CD14-positive monocyte (primary cell): ENCODE results near the gene CYB561D1. TPM values are rescaled to one million over a fixed set of nuclear protein-coding genes. Genes with fewer than 3 reads are reported as not detected.

Experiments used
- DNase-seq, 3 donors: peaks; one replicate each; pipeline ENCODE4 v3.0.0-alpha.2; 2011 to 2022
- H2AFZ ChIP-seq: 2 replicates; pipeline ENCODE4 v1.6.0; 2012; ENCODE audit warnings: mild to moderate bottlenecking, low read depth, low read length, inconsistent platforms; ENCODE audit not compliant: insufficient read depth, poor library complexity, severe bottlenecking
- H3K27ac ChIP-seq, 2 donors: 1 replicate in 1 of 2; 2 replicates in 1 of 2; pipeline ENCODE4 v1.5.1; 2012 to 2013; ENCODE audit warnings: low read length in 2 of 2, control low read depth in 1 of 2, inconsistent platforms in 1 of 2, low read depth in 1 of 2, mild to moderate bottlenecking in 1 of 2
- H3K27me3 ChIP-seq, 2 donors: one replicate each; pipeline versions ENCODE4 v1.6.0 to v1.6.1; 2011 to 2013; ENCODE audit warnings: low read length in 2 of 2; ENCODE audit not compliant: control insufficient read depth in 2 of 2, insufficient read depth in 2 of 2
- H3K36me3 ChIP-seq, 2 donors: replicated peaks in 1 of 2; 1 replicate in 1 of 2; 2 replicates in 1 of 2; pipeline versions ENCODE4 v1.5.1 to v1.6.1; 2012 to 2013; ENCODE audit warnings: low read length in 2 of 2, control low read depth in 1 of 2, inconsistent platforms in 1 of 2, mild to moderate bottlenecking in 1 of 2; ENCODE audit not compliant: insufficient read depth in 2 of 2, control insufficient read depth in 1 of 2
- H3K4me1 ChIP-seq, 2 donors: 1 replicate in 1 of 2; 2 replicates in 1 of 2; pipeline versions ENCODE4 v1.5.1 to v1.6.1; 2012 to 2013; ENCODE audit warnings: low read length in 2 of 2, control low read depth in 1 of 2, inconsistent platforms in 1 of 2, mild to moderate bottlenecking in 1 of 2, moderate library complexity in 1 of 2; ENCODE audit not compliant: insufficient read depth in 2 of 2, control insufficient read depth in 1 of 2
- H3K4me2 ChIP-seq: replicated peaks from 2 replicates; pipeline ENCODE3; 2012; ENCODE audit warnings: low read length, moderate library complexity, mild to moderate bottlenecking; ENCODE audit not compliant: poor library complexity, severe bottlenecking; ENCODE audit errors: extremely low read depth
- H3K4me3 ChIP-seq, 3 experiments: fragments of 200-600 bp in 1 of 3; sonication (generic) in 1 of 3; replicated peaks in 1 of 3; 1 replicate in 2 of 3; 2 replicates in 1 of 3; pipeline ENCODE4 v1.5.1; 2011 to 2013; ENCODE audit warnings: low read length in 3 of 3, mild to moderate bottlenecking in 3 of 3, control low read depth in 2 of 3, low read depth in 2 of 3, inconsistent platforms in 1 of 3, moderate library complexity in 1 of 3
- H3K79me2 ChIP-seq: 2 replicates; pipeline ENCODE4 v1.6.0; 2012; ENCODE audit warnings: mild to moderate bottlenecking, control low read depth, inconsistent platforms, low read length, moderate library complexity; ENCODE audit not compliant: insufficient read depth
- H3K9ac ChIP-seq: 2 replicates; pipeline ENCODE4 v1.6.0; 2017; ENCODE audit warnings: low read length, mild to moderate bottlenecking; ENCODE audit not compliant: insufficient read depth, poor library complexity, severe bottlenecking
- H3K9me3 ChIP-seq, 2 donors: replicated peaks in 1 of 2; 1 replicate in 1 of 2; 2 replicates in 1 of 2; pipeline versions ENCODE4 v1.5.1 to v1.6.1; 2012 to 2013; ENCODE audit warnings: low read length in 2 of 2, control low read depth in 1 of 2; ENCODE audit not compliant: control insufficient read depth in 1 of 2, insufficient read depth in 1 of 2
- H4K20me1 ChIP-seq: 2 replicates; pipeline ENCODE4 v1.6.0; 2012; ENCODE audit warnings: mild to moderate bottlenecking, low read length, control low read depth, moderate library complexity; ENCODE audit not compliant: insufficient read depth
- H3K27ac Mint-ChIP-seq, 7 donors: one replicate each; pipeline ENCODE4 v1.8.0; 2020; ENCODE audit warnings: mild to moderate bottlenecking in 7 of 7, mixed read lengths in 7 of 7, moderate library complexity in 6 of 7, inconsistent platforms in 2 of 7
- H3K27me3 Mint-ChIP-seq, 3 donors: one replicate each; pipeline ENCODE4 v1.8.0; 2021 to 2022; ENCODE audit warnings: low read depth in 3 of 3, mild to moderate bottlenecking in 3 of 3, mixed read lengths in 3 of 3, moderate library complexity in 3 of 3, inconsistent platforms in 1 of 3
- H3K36me3 Mint-ChIP-seq, 2 donors: one replicate each; pipeline ENCODE4 v1.8.0; 2020; ENCODE audit warnings: mixed read lengths in 2 of 2, inconsistent platforms in 1 of 2, mild to moderate bottlenecking in 1 of 2
- H3K4me1 Mint-ChIP-seq: one replicate; pipeline ENCODE4 v1.8.0; 2020; ENCODE audit warnings: mild to moderate bottlenecking, mixed read lengths
- H3K4me3 Mint-ChIP-seq, 2 donors: one replicate each; pipeline ENCODE4 v1.8.0; 2020; ENCODE audit warnings: mild to moderate bottlenecking in 2 of 2, mixed read lengths in 2 of 2, moderate library complexity in 1 of 2
- H3K9me3 Mint-ChIP-seq, 7 donors: one replicate each; pipeline ENCODE4 v1.8.0; 2020 to 2022; ENCODE audit warnings: mixed read lengths in 7 of 7, mild to moderate bottlenecking in 6 of 7, moderate library complexity in 6 of 7, inconsistent platforms in 2 of 7
- WGBS: methylation state at CpG from one replicate; pipeline ENCODE4 v1.1.5; 2013; ENCODE audit warnings: missing lambda C conversion rate; ENCODE audit not compliant: insufficient coverage; 5-methylcytosine and 5-hydroxymethylcytosine counted together
- intact Hi-C, 2 donors: fragments of 100-400 bp; cut with micrococcal nuclease; formaldehyde crosslinking; loops; one replicate each; pipeline versions ENCODE4 v1.15.0 to v1.15.1; 2023
- polyA plus RNA-seq, 3 donors: library from polyadenylated mRNA; depleted of rRNA in 1 of 3; unstranded in 2 of 3; stranded (reverse) in 1 of 3; fragments of 300-500 nt in 2 of 3; fragments of >200 nt in 1 of 3; fragmentation: Illumina TruSeq in 2 of 3; gene quantifications; 1 replicate in 2 of 3; 2 replicates in 1 of 3; pipeline ENCODE4 v1.2.3, GENCODE V29; 2012 to 2021
- TF ChIP-seq, protein P1 (sequence below): fragments of 200-600 bp; IDR thresholded peaks from one replicate; pipeline ENCODE4 v1.8.0; 2022; ENCODE audit warnings: antibody characterized with exemption, mild to moderate bottlenecking

CYB561D1 gene
- polyA plus RNA-seq, 3 donors = 1.4 to 13.2 (median 4.2) TPM

- Mint-ChIP-seq H3K4me1 (no peaks in the 10 kb centered on the region), H3K4me3 (no peak within 1 kb of the TSS), H3K27ac (peak within 1 kb of the TSS in 1 of 7 donors; percentile 18), H3K36me3 (no peaks in the 10 kb centered on the region), H3K27me3 (peaks cover 0 to 4% (median 2%) of the 10 kb centered on the region in 3 donors), H3K9me3 (peaks cover 0 to 2% (median 0%) of the 10 kb centered on the region in 7 donors)
- Histone ChIP-seq H4K20me1 (no peaks in the 10 kb centered on the region), H3K27ac (no peak within 1 kb of the TSS), H3K36me3 (no peaks in the 10 kb centered on the region), H3K4me2 (no peak within 1 kb of the TSS), H3K79me2 (no peaks in the 10 kb centered on the region), H3K27me3 (no peaks in the 10 kb centered on the region), H3K9ac (no peak within 1 kb of the TSS), H2AFZ (no peak within 1 kb of the TSS), H3K4me3 (no peak within 1 kb of the TSS), H3K4me1 (no peaks in the 10 kb centered on the region), H3K9me3 (no peaks in the 10 kb centered on the region)
- intact Hi-C loops = loop anchor here in 1 of 2 donors (10.0 kb wide), 2 partner anchors 265 to 445 kb away; partner anchors contain the start of gene AHCYL1
- DNase-seq = no peak
- TF ChIP-seq, protein P1, sequence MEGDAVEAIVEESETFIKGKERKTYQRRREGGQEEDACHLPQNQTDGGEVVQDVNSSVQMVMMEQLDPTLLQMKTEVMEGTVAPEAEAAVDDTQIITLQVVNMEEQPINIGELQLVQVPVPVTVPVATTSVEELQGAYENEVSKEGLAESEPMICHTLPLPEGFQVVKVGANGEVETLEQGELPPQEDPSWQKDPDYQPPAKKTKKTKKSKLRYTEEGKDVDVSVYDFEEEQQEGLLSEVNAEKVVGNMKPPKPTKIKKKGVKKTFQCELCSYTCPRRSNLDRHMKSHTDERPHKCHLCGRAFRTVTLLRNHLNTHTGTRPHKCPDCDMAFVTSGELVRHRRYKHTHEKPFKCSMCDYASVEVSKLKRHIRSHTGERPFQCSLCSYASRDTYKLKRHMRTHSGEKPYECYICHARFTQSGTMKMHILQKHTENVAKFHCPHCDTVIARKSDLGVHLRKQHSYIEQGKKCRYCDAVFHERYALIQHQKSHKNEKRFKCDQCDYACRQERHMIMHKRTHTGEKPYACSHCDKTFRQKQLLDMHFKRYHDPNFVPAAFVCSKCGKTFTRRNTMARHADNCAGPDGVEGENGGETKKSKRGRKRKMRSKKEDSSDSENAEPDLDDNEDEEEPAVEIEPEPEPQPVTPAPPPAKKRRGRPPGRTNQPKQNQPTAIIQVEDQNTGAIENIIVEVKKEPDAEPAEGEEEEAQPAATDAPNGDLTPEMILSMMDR = no peak
- 67% methylated on average over 5 of the region's 7 CpGs for WGBS
These were observed 45.8 kb downstream of the CYB561D1 start, which contains the start of gene GPR61 for GRCh38 chr1:109539676-109540075. Gene GPR61, plus strand, starts transcription at chr1:109539872. Its CDS starts 3,151 bp downstream, at chr1:109543023.

- TF ChIP-seq, protein P1 = no peak
- no peak overlapping the region for H3K4me3 ChIP-seq
- intact Hi-C loops = loop anchor here in 1 of 2 donors (10.0 kb wide), 1 partner anchor 444 kb away; the partner anchor contains the start of gene AHCYL1
- H3K4me2 ChIP-seq = no peak overlapping the region
- H4K20me1 ChIP-seq = no peaks in the 10 kb centered on the region
- H3K4me3 Mint-ChIP-seq = no peak overlapping the region
- no peaks in the 10 kb centered on the region for H3K27me3 ChIP-seq
- peaks cover 0 to 2% (median 0%) of the 10 kb centered on the region in 7 donors for H3K9me3 Mint-ChIP-seq
- H3K4me1 ChIP-seq = peaks cover 0 to 2% of the 10 kb centered on the region in 2 donors
- no peak overlapping the region for H2AFZ ChIP-seq
- no peaks in the 10 kb centered on the region for H3K79me2 ChIP-seq
- no peak overlapping the region for H3K27ac ChIP-seq
- H3K27ac Mint-ChIP-seq = no peak overlapping the region
- peaks cover under 1% of the 10 kb centered on the region for H3K4me1 Mint-ChIP-seq
- peaks cover 0 to 4% (median 2%) of the 10 kb centered on the region in 3 donors for H3K27me3 Mint-ChIP-seq
- H3K9ac ChIP-seq = no peak overlapping the region
- no peaks in the 10 kb centered on the region for H3K36me3 ChIP-seq
- H3K36me3 Mint-ChIP-seq = no peaks in the 10 kb centered on the region
- WGBS = 83% methylated on average over 2 of the region's 3 CpGs
- no peaks in the 10 kb centered on the region for H3K9me3 ChIP-seq
- no peak for DNase-seq
These were observed 47.2 kb downstream of the CYB561D1 start for GRCh38 chr1:109541102-109541501.
